ENCODE results near the gene THAP11.

Gene THAP11

GRCh38 chr16:67841816-67842508 is at the start of gene THAP11:
Gene THAP11, plus strand, starts transcription at chr16:67842320. Its CDS starts 235 bp downstream, at chr16:67842555.
- TF ChIP-seq TAF1 (IDR thresholded peaks at IDR 0.05; ENCODE audit: low read depth) = no peak; the same call in 1 of the 2 replicates
- TF ChIP-seq CREB1 (IDR thresholded peaks at IDR 0.05; ENCODE audit: low read depth) = peak; percentile 41
- TF ChIP-seq REST (IDR thresholded peaks at IDR 0.05; ENCODE audit: low read depth) = no peak
- TF ChIP-seq RAD21 (IDR thresholded peaks at IDR 0.05; ENCODE audit: low read depth) = 0 out of 2 replicates have a peak, but pooled peaks have one; percentile 16
- no peak for TF ChIP-seq EP300 (IDR thresholded peaks at IDR 0.05; ENCODE audit: borderline replicate concordance)
- no peak for TF ChIP-seq EGR1 (IDR thresholded peaks at IDR 0.05)
- no peak for TF ChIP-seq YY1 (IDR thresholded peaks at IDR 0.05; ENCODE audit: low read depth)
- TF ChIP-seq, protein P1, sequence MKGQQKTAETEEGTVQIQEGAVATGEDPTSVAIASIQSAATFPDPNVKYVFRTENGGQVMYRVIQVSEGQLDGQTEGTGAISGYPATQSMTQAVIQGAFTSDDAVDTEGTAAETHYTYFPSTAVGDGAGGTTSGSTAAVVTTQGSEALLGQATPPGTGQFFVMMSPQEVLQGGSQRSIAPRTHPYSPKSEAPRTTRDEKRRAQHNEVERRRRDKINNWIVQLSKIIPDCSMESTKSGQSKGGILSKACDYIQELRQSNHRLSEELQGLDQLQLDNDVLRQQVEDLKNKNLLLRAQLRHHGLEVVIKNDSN (IDR thresholded peaks at IDR 0.05) = no peak
- peak; percentile 39; the same call in 1 of the 2 replicates for TF ChIP-seq TCF12 (IDR thresholded peaks at IDR 0.05; ENCODE audit: low read depth)
- no peak for TF ChIP-seq TEAD4 (IDR thresholded peaks at IDR 0.05)
- no peak for TF ChIP-seq ZBTB7A (IDR thresholded peaks at IDR 0.05; ENCODE audit: low read depth)
- no peak for TF ChIP-seq FOXM1 (IDR thresholded peaks at IDR 0.05; ENCODE audit: borderline replicate concordance, low read depth)

DNA sequence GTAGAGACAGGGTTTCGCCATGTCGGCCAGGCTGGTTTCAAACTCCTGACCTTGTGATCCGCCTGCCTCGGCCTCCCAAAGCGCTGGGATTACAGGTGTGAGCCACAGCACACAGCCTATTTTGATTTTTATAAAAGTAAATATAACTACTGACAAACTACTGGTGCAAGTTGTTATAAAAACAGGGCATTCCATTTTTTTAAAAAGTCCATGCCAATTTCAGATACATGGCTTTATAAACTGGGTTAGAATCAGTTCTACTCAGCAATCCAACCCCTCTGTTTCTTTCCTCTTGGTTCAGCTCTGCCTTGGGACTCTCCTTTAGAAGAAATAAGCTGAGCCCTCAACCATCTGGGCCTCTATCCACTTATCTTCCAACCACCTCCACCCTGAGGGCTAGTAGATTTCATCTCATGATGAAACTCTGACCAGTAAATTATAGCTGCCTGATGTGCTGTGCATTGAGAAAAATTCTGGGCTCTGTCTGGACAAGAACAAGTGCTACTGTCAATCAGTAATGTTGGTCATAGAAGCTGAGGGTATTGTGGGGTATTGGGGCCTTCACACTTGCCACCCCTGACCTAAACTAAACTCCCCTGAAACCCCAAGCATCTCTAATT is 45.9 kb upstream of the THAP11 start:
- no peak for TF ChIP-seq CREB1 (IDR thresholded peaks at IDR 0.05; ENCODE audit: low read depth)
- TF ChIP-seq, protein P1 (IDR thresholded peaks at IDR 0.05) = no peak
- TF ChIP-seq FOXM1 (IDR thresholded peaks at IDR 0.05; ENCODE audit: borderline replicate concordance, low read depth) = no peak
- TF ChIP-seq YY1 (IDR thresholded peaks at IDR 0.05; ENCODE audit: low read depth) = no peak
- TF ChIP-seq, protein P2, sequence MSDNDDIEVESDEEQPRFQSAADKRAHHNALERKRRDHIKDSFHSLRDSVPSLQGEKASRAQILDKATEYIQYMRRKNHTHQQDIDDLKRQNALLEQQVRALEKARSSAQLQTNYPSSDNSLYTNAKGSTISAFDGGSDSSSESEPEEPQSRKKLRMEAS (IDR thresholded peaks at IDR 0.05) = no peak
- no peak for TF ChIP-seq REST (IDR thresholded peaks at IDR 0.05; ENCODE audit: low read depth)
- TF ChIP-seq CEBPB (IDR thresholded peaks at IDR 0.05) = no peak
- TF ChIP-seq RAD21 (IDR thresholded peaks at IDR 0.05; ENCODE audit: low read depth) = no peak
- no peak for TF ChIP-seq TAF1 (IDR thresholded peaks at IDR 0.05; ENCODE audit: low read depth)
- TF ChIP-seq TCF12 (IDR thresholded peaks at IDR 0.05; ENCODE audit: low read depth) = no peak
- TF ChIP-seq EP300 (IDR thresholded peaks at IDR 0.05; ENCODE audit: borderline replicate concordance) = no peak
- no peak for TF ChIP-seq NFIC (IDR thresholded peaks at IDR 0.05)
- no peak for TF ChIP-seq TEAD4 (IDR thresholded peaks at IDR 0.05)
- TF ChIP-seq EGR1 (IDR thresholded peaks at IDR 0.05) = no peak

GRCh38 chr16:67800338-67800926 is 41.7 kb upstream of the THAP11 start:
- TF ChIP-seq CEBPB (IDR thresholded peaks at IDR 0.05) (no peak), RAD21 (IDR thresholded peaks at IDR 0.05; ENCODE audit: low read depth) (no peak), EP300 (IDR thresholded peaks at IDR 0.05; ENCODE audit: borderline replicate concordance) (no peak), TEAD4 (IDR thresholded peaks at IDR 0.05) (no peak), EGR1 (IDR thresholded peaks at IDR 0.05) (no peak), REST (IDR thresholded peaks at IDR 0.05; ENCODE audit: low read depth) (no peak), TCF12 (IDR thresholded peaks at IDR 0.05; ENCODE audit: low read depth) (no peak), FOXM1 (IDR thresholded peaks at IDR 0.05; ENCODE audit: borderline replicate concordance, low read depth) (no peak), NFIC (IDR thresholded peaks at IDR 0.05) (no peak)
- TF ChIP-seq, protein P2 (IDR thresholded peaks at IDR 0.05) = no peak
- TF ChIP-seq, protein P1 (IDR thresholded peaks at IDR 0.05) = no peak
